ENCODE data around the gene PPP1R36.

The PPP1R36 gene

DNA sequence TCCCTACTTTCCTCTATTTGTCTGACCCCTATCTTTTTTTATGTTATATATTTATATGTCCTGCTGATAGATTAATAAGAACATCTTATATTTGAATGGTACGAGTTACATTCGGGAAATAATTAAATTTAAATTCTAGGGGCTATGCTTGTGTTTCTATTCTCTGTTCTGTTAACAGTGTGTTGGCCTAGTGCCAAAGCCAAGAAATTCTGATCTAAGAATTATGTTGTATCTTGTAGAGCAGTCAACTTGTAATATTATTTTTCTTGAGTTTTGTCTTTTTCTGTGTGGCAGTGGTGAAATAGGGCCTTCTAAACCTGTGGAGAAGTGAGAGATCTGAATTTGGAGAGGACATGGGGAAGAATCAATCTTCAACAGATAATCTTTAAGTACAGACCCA, 18.2 kb upstream of the PPP1R36 start:
- no peak for TF ChIP-seq TAF1 (IDR thresholded peaks at IDR 0.05; ENCODE audit: borderline replicate concordance, insufficient read depth, low read length)
- no peak for TF ChIP-seq POLR2AphosphoS5 (IDR thresholded peaks at IDR 0.05; ENCODE audit: low read depth, low read length)
- TF ChIP-seq SIN3A (IDR thresholded peaks at IDR 0.05; ENCODE audit: borderline replicate concordance, insufficient read depth, low read length), result no peak
- TF ChIP-seq FOXP2 (optimal IDR thresholded peaks at IDR 0.05; ENCODE audit: borderline replicate concordance, extremely low read depth, extremely low read length, insufficient read depth), result no peak
- TF ChIP-seq, protein P1, sequence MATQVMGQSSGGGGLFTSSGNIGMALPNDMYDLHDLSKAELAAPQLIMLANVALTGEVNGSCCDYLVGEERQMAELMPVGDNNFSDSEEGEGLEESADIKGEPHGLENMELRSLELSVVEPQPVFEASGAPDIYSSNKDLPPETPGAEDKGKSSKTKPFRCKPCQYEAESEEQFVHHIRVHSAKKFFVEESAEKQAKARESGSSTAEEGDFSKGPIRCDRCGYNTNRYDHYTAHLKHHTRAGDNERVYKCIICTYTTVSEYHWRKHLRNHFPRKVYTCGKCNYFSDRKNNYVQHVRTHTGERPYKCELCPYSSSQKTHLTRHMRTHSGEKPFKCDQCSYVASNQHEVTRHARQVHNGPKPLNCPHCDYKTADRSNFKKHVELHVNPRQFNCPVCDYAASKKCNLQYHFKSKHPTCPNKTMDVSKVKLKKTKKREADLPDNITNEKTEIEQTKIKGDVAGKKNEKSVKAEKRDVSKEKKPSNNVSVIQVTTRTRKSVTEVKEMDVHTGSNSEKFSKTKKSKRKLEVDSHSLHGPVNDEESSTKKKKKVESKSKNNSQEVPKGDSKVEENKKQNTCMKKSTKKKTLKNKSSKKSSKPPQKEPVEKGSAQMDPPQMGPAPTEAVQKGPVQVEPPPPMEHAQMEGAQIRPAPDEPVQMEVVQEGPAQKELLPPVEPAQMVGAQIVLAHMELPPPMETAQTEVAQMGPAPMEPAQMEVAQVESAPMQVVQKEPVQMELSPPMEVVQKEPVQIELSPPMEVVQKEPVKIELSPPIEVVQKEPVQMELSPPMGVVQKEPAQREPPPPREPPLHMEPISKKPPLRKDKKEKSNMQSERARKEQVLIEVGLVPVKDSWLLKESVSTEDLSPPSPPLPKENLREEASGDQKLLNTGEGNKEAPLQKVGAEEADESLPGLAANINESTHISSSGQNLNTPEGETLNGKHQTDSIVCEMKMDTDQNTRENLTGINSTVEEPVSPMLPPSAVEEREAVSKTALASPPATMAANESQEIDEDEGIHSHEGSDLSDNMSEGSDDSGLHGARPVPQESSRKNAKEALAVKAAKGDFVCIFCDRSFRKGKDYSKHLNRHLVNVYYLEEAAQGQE (IDR thresholded peaks at IDR 0.05; ENCODE audit: insufficient read depth in 1 of 2, low read depth in 2 of 2, low read length in 2 of 2), result no peak

DNA sequence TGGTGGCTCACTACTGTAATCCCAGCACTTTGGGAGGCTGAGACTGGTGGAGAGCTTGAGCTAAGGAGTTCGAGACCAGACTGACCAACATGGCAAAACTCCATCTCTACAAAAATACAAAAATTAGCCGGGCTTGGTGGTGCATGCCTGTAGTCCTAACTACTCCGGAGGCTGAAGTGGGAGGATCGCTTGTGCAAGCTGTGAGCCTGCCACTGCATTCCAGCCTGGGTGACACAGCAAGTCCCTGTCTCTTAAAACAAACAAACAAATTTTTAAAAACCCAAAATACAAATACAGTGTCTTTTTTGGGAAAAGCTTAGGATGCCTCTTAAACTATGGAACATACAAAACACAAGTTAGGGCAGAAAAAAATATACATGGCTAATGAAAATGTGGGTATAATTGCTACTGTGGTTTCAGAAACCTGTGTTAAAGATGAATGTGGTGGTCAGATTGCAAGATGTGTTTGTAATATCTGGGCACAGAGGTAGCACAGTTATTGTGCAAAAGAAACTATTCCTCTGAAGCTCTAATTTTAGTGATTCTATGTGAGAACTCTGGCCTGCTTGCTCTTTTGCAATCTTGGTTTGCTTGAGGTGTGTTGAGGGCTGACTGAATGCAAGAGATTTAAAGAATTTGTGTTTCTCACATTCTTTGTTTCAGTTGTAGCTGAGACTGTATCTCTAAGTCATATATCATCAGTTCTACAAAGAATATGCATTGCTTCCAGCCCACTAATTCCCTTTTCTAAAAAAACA, 13.1 kb upstream of the PPP1R36 start:
- TF ChIP-seq POLR2AphosphoS5 (IDR thresholded peaks at IDR 0.05; ENCODE audit: low read depth, low read length) (no peak), SIN3A (IDR thresholded peaks at IDR 0.05; ENCODE audit: borderline replicate concordance, insufficient read depth, low read length) (no peak), TAF1 (IDR thresholded peaks at IDR 0.05; ENCODE audit: borderline replicate concordance, insufficient read depth, low read length) (no peak), FOXP2 (optimal IDR thresholded peaks at IDR 0.05; ENCODE audit: borderline replicate concordance, extremely low read depth, extremely low read length, insufficient read depth) (no peak)
- TF ChIP-seq, protein P1 (IDR thresholded peaks at IDR 0.05; ENCODE audit: insufficient read depth in 1 of 2, low read depth in 2 of 2, low read length in 2 of 2), result no peak

DNA sequence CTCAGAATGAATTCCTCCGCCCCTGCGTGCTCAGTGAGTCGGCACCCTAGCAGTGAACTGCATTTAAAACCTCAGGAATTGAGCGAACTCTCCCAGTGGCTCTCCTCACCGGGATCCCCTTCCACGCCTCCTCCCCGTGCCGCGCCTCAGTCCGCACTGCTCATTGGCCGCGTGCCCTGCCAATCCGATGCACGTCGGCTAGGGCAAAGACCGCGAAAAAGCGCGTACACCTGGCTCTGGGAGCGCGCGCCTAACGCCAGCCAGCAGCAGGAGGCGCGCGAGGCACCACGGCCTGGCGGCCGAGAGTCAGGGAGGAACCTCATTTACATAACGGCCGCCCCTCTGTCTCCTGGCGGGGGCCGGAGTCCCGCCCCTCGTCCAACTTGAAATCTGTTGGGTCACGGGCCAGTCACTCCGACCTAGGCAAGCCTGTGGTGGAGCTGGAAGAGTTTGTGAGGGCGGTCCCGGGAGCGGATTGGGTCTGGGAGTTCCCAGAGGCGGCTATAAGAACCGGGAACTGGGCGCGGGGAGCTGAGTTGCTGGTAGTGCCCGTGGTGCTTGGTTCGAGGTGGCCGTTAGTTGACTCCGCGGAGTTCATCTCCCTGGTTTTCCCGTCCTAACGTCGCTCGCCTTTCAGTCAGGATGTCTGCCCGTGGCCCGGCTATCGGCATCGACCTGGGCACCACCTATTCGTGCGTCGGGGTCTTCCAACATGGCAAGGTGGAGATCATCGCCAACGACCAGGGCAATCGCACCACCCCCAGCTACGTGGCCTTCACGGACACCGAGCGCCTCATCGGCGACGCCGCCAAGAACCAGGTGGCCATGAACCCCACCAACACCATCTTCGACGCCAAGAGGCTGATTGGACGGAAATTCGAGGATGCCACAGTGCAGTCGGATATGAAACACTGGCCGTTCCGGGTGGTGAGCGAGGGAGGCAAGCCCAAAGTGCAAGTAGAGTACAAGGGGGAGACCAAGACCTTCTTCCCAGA, 9.3 kb upstream of the PPP1R36 start, which contains the start of gene HSPA2:
HSPA2 (plus strand) TSS at position 534 of the 995 bp plus-strand sequence; CDS start at position 643, 109 bp downstream.
- TF ChIP-seq SIN3A (IDR thresholded peaks at IDR 0.05; ENCODE audit: borderline replicate concordance, insufficient read depth, low read length) (no peak), POLR2AphosphoS5 (IDR thresholded peaks at IDR 0.05; ENCODE audit: low read depth, low read length) (no peak), FOXP2 (optimal IDR thresholded peaks at IDR 0.05; ENCODE audit: borderline replicate concordance, extremely low read depth, extremely low read length, insufficient read depth) (no peak), TAF1 (IDR thresholded peaks at IDR 0.05; ENCODE audit: borderline replicate concordance, insufficient read depth, low read length) (no peak)
- TF ChIP-seq, protein P1 (IDR thresholded peaks at IDR 0.05; ENCODE audit: insufficient read depth in 1 of 2, low read depth in 2 of 2, low read length in 2 of 2), result no peak

- TF ChIP-seq SIN3A (IDR thresholded peaks at IDR 0.05; ENCODE audit: borderline replicate concordance, insufficient read depth, low read length), result no peak
- TF ChIP-seq, protein P1 (IDR thresholded peaks at IDR 0.05; ENCODE audit: insufficient read depth in 1 of 2, low read depth in 2 of 2, low read length in 2 of 2), result no peak
- TF ChIP-seq FOXP2 (optimal IDR thresholded peaks at IDR 0.05; ENCODE audit: borderline replicate concordance, extremely low read depth, extremely low read length, insufficient read depth), result no peak
- TF ChIP-seq POLR2AphosphoS5 (IDR thresholded peaks at IDR 0.05; ENCODE audit: low read depth, low read length), result no peak
- no peak for TF ChIP-seq TAF1 (IDR thresholded peaks at IDR 0.05; ENCODE audit: borderline replicate concordance, insufficient read depth, low read length)
Measured at GRCh38 chr14:64541261-64541971, 8.3 kb upstream of the PPP1R36 start.
